WERI-Rb-1 (cell line): Measurements from ENCODE around the gene ABCC1.

ENCODE experiments used
- DNase-seq: peaks from one replicate; pipeline ENCODE4 v3.0.0-alpha.2; 2020
- H3K27ac ChIP-seq: fragments of 250-450 bp; sonication (Bioruptor Pico); 2 replicates; pipeline ENCODE4 v1.5.1; 2020; ENCODE audit warnings: mild to moderate bottlenecking, moderate library complexity
- H3K27me3 ChIP-seq: fragments of 250-450 bp; sonication (Bioruptor Pico); 2 replicates; pipeline ENCODE4 v1.5.1; 2021; ENCODE audit warnings: mild to moderate bottlenecking, low read depth, moderate library complexity; ENCODE audit not compliant: insufficient read depth, severe bottlenecking
- H3K36me3 ChIP-seq: fragments of 250-450 bp; sonication (Bioruptor Pico); 2 replicates; pipeline ENCODE4 v1.5.1; 2020; ENCODE audit warnings: mild to moderate bottlenecking, moderate library complexity
- H3K4me3 ChIP-seq: 2 replicates; pipeline ENCODE4 v1.5.1; 2011; ENCODE audit warnings: low read depth, mild to moderate bottlenecking, control low read depth, low read length
- H3K9me3 ChIP-seq: fragments of 250-450 bp; sonication (Bioruptor Pico); 2 replicates; pipeline ENCODE4 v1.5.1; 2021; ENCODE audit warnings: mild to moderate bottlenecking, moderate library complexity; ENCODE audit not compliant: severe bottlenecking
- TF ChIP-seq, protein P1 (sequence below): IDR thresholded peaks from 2 replicates; pipeline ENCODE4 v1.5.1; 2011; ENCODE audit warnings: low read depth, mild to moderate bottlenecking, control low read depth, inconsistent platforms, low read length

The ABCC1 gene

DNA sequence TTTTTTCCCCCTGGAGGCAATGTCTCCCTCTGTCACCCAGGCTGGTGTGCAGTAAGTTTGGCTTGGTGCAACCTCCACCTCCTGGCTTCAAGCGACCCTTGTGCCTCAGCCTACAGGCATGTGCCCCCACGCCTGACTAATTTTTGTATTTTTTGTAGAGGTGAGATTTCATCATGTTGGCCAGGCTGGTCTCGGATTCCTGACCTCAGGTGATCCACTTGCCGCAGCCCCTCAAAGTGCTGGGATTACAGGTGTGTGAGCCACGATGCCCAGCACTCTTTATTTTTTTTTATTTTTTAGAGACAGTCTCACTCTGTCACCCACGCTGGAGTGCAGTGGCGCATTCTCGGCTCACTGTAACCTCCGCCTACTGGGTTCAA is 160.7 kb downstream of the ABCC1 start:
- peaks cover 37% of the 10 kb centered on the region for H3K36me3 ChIP-seq
- H3K9me3 ChIP-seq = no peaks in the 10 kb centered on the region

DNA sequence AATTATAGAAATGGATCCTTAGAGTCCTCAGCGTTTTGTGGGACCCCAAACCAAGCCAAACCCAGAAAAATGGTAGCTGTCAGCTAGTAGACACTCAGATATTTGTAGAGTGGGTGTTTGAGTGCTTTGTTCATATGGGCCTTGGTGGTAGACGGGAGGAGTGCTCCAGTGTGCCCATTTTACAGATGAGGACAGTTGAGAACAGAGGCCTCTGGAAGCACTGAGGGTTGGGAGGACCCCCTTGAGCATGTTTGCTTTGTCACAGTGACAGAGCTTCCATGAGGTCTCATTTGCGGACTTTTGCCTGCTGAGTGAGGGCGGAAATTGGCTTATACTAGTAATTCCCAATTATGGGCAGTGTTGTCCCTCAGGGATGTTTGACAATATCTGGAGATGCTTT is 162.2 kb downstream of the ABCC1 start:
- no peaks in the 10 kb centered on the region for H3K9me3 ChIP-seq
- H3K36me3 ChIP-seq = peaks cover 47% of the 10 kb centered on the region
- no peak overlapping the region for H3K4me3 ChIP-seq
- no peak overlapping the region for H3K27ac ChIP-seq
- H3K27me3 ChIP-seq = no peaks in the 10 kb centered on the region
- TF ChIP-seq, protein P1, sequence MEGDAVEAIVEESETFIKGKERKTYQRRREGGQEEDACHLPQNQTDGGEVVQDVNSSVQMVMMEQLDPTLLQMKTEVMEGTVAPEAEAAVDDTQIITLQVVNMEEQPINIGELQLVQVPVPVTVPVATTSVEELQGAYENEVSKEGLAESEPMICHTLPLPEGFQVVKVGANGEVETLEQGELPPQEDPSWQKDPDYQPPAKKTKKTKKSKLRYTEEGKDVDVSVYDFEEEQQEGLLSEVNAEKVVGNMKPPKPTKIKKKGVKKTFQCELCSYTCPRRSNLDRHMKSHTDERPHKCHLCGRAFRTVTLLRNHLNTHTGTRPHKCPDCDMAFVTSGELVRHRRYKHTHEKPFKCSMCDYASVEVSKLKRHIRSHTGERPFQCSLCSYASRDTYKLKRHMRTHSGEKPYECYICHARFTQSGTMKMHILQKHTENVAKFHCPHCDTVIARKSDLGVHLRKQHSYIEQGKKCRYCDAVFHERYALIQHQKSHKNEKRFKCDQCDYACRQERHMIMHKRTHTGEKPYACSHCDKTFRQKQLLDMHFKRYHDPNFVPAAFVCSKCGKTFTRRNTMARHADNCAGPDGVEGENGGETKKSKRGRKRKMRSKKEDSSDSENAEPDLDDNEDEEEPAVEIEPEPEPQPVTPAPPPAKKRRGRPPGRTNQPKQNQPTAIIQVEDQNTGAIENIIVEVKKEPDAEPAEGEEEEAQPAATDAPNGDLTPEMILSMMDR = no peak
- DNase-seq = no peak

More for the DNA sequence above, 160.7 kb downstream of the ABCC1 start:
- no peak for DNase-seq
- no peak overlapping the region for H3K27ac ChIP-seq
- no peaks in the 10 kb centered on the region for H3K27me3 ChIP-seq
- no peak overlapping the region for H3K4me3 ChIP-seq
- TF ChIP-seq, protein P1 = no peak

DNA sequence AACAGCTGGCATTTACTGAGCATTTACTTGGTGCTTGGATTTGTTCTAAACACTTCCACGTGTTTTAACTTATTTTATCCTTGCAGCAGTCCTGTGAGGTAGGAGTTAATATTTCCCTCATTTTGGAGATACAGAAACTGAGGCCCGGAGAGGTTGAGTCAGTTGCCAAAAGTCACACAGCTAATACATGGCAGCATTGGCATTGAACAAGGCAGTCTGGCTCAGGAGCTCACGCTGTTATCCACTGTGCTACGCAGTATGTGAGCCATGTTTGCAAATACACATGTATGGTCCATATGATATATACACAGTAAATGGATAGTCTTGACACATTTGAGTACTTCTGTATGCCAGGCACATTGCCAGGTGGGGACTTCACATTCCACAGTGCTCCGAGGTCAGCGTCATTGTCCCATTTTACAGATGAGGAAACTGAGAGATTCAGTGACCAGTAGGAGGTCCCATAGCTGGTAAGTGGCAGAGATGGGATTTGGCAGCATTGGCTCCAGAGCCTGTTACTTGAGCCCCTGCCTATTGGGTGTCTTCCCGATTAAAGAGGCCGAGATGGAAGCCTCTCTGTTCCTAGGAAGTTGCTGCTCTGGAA is 163.1 kb downstream of the ABCC1 start:
- no peak overlapping the region for H3K4me3 ChIP-seq
- H3K36me3 ChIP-seq = peaks cover 54% of the 10 kb centered on the region
- H3K27me3 ChIP-seq = no peaks in the 10 kb centered on the region
- H3K9me3 ChIP-seq = no peaks in the 10 kb centered on the region
- H3K27ac ChIP-seq = no peak overlapping the region
- TF ChIP-seq, protein P1 = no peak
- no peak for DNase-seq

DNA sequence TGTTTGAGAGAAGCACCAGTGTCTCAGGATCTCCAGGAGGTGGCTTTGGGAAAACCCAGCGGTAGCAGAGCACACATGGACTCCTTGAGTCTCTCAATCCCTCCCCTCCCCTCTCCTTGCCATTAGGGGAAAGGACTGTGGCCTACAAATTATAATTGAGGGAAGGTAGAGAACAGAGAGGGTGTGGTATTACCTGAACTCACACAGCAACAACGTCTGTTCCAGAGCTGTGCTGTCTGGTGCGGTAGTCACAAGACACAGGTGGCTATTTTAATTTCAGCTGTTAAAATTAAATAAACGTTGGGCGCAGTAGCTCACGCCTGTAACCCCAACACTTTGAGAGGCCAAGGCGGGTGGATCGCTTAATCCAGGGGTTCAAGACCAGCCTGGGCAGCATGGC is 163.7 kb downstream of the ABCC1 start:
- H3K4me3 ChIP-seq = no peak overlapping the region
- H3K27me3 ChIP-seq = no peaks in the 10 kb centered on the region
- H3K27ac ChIP-seq = no peak overlapping the region
- no peak for DNase-seq
- H3K9me3 ChIP-seq = peaks cover 3% of the 10 kb centered on the region
- H3K36me3 ChIP-seq = peaks cover 59% of the 10 kb centered on the region
- TF ChIP-seq, protein P1 = no peak

DNA sequence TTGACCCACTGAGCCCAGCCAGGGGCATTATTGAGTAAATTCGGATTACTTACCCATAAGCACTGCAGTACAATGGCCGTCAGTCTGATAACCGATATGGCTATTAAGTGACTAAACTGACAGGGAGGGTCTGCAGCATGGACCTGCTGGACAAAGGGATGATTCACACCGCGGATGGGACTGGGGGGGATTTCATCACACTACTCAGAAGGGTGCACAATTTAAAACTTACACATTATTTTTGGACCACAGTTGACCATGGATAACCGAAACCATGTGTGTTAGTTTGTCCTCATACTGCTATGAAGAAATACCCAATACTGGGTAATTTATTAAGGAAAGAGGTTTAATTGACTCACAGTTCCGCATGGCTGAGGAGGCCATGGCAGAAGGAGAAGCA is 167.4 kb downstream of the ABCC1 start:
- H3K4me3 ChIP-seq = no peak overlapping the region

More for the DNA sequence above, 167.4 kb downstream of the ABCC1 start:
- Histone ChIP-seq H3K9me3 (peaks cover 4% of the 10 kb centered on the region), H3K27ac (no peak overlapping the region), H3K36me3 (peaks cover 71% of the 10 kb centered on the region), H3K27me3 (no peaks in the 10 kb centered on the region)
- no peak for DNase-seq
- TF ChIP-seq, protein P1 = no peak
